ENCODE results near the gene IRF2BP2.

- TF ChIP-seq CREB1 (IDR thresholded peaks at IDR 0.05; ENCODE audit: low read depth) (no peak), EP300 (IDR thresholded peaks at IDR 0.05; ENCODE audit: borderline replicate concordance) (no peak), TAF1 (IDR thresholded peaks at IDR 0.05; ENCODE audit: low read depth) (no peak), EGR1 (IDR thresholded peaks at IDR 0.05) (no peak)
- TF ChIP-seq, protein P1, sequence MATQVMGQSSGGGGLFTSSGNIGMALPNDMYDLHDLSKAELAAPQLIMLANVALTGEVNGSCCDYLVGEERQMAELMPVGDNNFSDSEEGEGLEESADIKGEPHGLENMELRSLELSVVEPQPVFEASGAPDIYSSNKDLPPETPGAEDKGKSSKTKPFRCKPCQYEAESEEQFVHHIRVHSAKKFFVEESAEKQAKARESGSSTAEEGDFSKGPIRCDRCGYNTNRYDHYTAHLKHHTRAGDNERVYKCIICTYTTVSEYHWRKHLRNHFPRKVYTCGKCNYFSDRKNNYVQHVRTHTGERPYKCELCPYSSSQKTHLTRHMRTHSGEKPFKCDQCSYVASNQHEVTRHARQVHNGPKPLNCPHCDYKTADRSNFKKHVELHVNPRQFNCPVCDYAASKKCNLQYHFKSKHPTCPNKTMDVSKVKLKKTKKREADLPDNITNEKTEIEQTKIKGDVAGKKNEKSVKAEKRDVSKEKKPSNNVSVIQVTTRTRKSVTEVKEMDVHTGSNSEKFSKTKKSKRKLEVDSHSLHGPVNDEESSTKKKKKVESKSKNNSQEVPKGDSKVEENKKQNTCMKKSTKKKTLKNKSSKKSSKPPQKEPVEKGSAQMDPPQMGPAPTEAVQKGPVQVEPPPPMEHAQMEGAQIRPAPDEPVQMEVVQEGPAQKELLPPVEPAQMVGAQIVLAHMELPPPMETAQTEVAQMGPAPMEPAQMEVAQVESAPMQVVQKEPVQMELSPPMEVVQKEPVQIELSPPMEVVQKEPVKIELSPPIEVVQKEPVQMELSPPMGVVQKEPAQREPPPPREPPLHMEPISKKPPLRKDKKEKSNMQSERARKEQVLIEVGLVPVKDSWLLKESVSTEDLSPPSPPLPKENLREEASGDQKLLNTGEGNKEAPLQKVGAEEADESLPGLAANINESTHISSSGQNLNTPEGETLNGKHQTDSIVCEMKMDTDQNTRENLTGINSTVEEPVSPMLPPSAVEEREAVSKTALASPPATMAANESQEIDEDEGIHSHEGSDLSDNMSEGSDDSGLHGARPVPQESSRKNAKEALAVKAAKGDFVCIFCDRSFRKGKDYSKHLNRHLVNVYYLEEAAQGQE (IDR thresholded peaks at IDR 0.05; ENCODE audit: low read depth), result no peak
These were observed 1.9 kb upstream of the IRF2BP2 start for GRCh38 chr1:234611847-234612351.
